DND-41 (cell line): ENCODE results near the gene NUTF2.

Experiments
- EZH2 ChIP-seq: IDR thresholded peaks from 3 replicates; pipeline ENCODE4 v1.6.1; 2012; ENCODE audit warnings: borderline replicate concordance, low read depth, mild to moderate bottlenecking, moderate library complexity, low read length, inconsistent platforms; ENCODE audit not compliant: severe bottlenecking
- TF ChIP-seq, protein P1 (sequence below): IDR thresholded peaks from 2 replicates; pipeline ENCODE4 v1.5.1; 2012; ENCODE audit warnings: borderline replicate concordance, low read length, moderate library complexity, mild to moderate bottlenecking; ENCODE audit not compliant: poor library complexity, severe bottlenecking; ENCODE audit errors: extremely low read depth

DNA sequence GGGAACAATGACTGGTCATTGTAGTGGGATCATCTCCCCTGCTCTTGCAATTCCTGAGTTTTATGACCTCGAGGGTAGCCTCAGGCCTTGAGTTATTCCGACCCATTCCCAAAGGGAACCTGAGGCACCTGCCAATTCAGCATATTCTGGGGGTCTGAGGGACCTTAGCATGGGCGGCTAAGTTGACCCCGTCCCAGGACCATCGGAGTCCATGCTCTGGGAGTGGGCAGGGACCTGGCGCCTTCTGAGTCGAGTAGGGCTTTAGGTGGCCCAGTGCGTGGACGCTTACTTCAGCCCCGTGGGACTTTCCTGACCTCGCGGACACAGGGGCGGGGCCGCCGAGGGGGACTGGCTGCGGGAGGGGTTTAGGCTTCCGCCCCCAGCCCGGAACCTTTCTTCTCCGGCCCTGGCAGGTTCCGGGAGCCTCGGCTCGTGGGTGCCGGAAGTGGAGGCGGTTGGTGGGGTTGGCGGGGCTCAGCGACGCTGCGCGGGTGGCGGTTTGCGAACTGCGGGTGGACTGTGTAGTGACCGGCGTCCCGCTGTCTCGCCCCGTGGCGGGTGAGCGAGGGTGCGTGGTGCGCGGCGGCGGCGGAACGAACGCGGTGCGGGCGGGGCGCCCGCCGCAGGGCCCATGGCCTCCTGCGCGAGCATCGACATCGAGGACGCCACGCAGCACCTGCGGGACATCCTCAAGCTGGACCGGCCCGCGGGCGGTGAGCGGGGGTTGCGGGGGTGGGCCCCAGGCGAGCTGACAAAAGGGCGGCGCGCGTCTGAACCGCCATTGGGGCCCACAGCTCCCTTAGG is 26.1 kb downstream of the NUTF2 start, which contains the start of gene EDC4:
- TF ChIP-seq, protein P1, sequence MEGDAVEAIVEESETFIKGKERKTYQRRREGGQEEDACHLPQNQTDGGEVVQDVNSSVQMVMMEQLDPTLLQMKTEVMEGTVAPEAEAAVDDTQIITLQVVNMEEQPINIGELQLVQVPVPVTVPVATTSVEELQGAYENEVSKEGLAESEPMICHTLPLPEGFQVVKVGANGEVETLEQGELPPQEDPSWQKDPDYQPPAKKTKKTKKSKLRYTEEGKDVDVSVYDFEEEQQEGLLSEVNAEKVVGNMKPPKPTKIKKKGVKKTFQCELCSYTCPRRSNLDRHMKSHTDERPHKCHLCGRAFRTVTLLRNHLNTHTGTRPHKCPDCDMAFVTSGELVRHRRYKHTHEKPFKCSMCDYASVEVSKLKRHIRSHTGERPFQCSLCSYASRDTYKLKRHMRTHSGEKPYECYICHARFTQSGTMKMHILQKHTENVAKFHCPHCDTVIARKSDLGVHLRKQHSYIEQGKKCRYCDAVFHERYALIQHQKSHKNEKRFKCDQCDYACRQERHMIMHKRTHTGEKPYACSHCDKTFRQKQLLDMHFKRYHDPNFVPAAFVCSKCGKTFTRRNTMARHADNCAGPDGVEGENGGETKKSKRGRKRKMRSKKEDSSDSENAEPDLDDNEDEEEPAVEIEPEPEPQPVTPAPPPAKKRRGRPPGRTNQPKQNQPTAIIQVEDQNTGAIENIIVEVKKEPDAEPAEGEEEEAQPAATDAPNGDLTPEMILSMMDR = no peak
- no peak for TF ChIP-seq EZH2
